Activated CD4-positive, alpha-beta T cell treated with anti-CD3 and anti-CD28 coated beads, Interleukin-2, Interleukin-4, amounts not matched to agents 100 ng/mL and 50 ng/mL, durations not matched to agents 16 hours and 8 hours (primary cell): ENCODE results near the gene SHISA8.

Source experiments
- DNase-seq: peaks from one replicate; pipeline ENCODE4 v3.0.0-alpha.2; 2020; ENCODE audit warnings: low spot score

The SHISA8 gene

DNA sequence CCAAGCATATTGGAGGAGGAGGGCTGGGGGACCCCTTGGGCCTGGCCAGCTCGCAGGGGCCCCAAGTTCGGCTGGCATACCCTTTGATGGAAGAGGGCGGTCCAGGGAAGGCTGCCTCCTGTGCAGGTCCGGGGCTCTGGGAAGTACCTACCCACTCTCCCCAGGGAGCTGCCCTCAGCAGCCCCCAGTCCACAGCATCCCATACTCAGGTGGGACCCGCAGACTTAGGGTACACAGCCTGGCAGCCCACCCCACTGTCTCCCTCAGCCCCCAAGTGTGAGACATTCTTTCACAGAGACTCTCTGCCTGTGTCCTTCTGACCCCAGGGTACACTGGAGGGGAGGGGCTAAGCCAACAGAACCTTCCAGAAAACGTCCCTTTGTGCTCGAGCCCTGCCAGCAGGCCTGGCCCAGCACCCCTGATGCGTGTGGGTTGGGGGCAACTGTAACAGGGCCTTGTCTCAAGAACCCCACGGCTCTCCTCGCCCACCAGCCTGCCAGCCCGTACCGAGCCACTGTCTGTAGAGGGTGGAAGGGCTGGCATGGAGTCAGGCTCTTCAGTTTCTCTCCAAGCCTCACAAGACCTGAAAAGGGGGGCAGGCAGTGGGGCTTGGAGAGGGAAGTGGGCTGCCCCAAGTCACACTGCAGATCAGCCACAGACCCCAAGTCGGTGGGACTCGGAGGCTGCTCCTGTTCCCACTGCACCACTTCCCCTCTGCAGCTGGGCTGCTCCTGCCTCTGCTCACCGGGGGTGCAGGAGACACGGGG is 18.7 kb upstream of the SHISA8 start:
- DNase-seq: no peak

DNA sequence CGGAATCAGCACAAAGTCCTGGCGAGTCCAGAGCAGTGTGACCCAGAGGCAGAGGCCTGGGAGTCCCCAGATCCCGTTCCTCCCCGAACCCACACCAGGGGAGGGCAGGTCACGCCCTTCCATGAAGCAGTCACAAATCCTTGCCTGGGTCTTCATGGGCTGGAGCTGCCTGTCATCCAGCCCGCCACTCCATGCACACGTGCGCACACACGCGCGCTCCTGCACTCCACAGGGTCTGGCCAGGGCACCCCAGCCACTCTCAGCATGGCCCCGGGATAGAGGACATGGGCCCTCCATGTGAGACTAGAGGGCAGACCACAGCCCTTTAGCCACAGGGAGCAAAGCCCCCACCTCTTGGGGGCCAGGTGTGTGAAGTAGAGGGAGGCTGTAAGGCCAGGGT is 17.5 kb upstream of the SHISA8 start:
- DNase-seq: no peak

DNA sequence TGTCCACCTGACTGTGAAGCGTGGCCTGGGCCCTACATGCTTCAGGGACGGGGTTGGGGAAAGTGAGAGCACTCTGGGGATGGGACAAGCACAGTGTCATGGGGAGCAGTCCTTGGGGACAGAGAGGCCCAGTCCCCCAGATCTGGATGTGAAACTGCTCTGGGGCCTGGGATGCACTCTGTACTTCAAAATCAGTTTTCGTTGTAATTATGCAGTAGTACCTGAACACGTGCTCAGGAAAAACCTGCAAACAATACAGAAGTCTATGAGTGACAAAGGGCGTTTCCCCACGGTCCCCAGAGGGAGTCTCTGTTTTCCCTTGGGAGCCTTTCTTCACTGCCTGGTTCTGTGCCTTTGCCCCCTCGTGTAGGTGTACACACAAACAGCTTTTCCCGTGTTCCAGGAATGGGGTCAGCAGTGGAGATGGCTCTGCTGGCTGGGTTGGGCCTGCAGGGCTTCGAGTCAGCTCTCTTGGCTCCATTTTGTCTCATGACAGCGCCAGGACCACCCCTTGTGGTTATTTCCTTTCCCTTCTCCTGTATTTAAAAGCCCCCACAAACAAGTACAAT is 16.9 kb upstream of the SHISA8 start:
- DNase-seq: no peak

DNA sequence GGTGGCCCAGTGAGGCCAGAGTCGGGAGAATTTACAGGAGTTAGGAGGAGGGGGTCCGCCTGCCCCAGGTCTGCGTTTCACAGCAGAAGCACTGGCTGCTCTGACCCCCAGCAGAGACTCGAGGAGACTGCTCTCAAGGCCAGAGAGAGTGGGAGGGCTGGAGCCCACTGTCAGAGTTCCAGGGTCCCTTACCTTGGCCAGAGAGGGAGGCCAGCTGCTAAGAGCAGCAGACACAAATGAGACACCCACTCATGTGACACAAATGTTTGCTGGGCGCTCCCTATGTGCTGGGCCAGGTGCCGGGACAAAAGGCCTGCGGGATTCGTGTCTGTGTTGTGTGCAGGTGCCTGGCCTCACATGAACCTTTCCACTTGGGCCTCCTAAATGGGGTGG is 14.5 kb upstream of the SHISA8 start:
- DNase-seq: no peak

DNA sequence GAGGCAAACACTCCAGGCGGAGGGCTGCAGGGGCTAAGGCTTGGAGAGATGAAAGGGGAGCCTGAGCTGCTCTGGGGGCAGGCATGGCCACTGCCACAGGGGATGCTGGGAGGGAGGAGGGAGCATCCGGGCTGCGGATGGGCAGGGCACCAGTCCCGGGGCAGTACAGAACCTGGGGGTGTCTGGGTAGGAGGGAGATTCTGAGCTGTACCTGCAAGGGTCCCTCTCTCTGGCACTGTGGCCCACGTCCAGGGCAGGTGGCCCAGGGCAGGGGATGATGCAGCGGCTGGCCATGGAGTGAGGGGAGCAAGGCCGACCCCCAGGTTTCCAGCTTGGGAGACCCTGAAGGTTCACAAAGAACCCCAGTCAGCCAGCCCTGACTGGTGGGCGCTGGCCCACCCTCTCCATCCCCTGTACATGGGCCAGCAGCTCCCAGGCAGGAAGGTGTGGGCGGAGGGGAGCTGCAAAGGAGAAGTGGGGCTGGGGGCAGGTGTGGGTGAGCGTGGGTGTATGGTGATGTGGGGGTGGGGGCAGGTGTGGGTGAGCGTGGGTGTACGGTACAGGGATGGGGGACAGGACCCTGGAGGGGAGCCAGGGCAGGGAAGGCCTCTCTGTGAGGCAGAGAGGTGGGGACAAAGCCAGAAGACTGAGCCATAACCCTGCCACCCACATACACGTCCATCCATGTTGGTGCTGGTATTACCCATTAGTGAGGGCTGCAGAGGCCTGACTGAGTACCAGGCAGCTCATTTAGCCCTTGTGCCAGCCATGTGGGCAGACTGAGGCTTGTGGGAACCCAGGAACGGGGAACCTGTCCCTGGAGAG is 13.9 kb upstream of the SHISA8 start:
- no peak for DNase-seq

DNA sequence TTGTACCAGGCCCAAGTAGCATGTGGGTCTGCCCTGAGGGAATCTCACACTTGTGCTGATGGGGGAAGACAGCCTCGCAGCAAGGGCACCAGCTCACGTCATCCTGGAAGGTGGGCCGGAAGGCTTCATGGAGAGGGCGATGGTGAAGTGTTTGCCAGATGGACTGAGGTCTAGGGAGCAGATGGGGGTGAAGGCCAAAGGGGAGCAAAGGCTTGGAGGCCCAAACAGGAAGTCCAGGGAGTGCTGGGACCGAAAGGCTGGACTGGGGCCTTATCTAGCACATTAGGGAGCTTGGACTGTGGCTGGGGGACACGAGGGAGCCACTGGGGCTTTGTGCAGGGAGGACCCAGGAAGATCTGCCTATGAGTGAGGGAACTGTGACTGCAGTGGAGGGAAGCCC is 12.9 kb upstream of the SHISA8 start:
- no peak for DNase-seq

DNA sequence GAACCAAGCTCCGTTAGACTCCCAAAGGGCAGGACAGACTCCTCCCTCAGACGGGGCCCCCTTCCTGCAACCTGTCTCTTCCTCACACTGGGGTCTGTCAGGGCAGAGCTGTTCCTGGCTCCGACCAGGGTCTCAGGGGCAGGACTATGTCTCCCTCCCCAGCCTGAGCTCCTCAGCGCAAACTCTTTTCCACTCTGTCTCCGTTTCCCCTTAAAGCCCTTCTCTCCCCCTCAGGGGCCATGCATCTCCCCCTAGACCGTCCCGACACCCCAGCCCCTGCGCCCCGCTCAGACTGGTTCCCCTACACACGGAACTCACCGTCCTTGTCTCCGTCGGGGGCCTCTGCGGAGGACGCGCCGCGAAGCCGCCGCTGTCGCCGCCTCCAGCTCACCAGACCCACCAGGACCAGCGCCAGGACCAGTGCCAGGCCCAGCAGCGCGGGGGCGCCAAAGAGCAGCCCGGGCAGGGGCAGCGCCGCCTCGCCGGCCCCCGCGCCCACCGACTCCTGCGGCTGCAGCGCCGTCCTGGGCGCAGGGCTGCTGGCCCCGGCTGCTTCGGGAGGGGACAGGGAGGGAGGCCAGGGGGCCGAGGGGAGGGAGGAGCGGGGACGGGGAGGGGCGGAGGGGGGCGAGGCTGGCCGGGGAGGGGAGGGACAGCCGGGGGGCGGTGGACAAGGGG is 11.0 kb upstream of the SHISA8 start:
- peak; percentile 63 for DNase-seq

DNA sequence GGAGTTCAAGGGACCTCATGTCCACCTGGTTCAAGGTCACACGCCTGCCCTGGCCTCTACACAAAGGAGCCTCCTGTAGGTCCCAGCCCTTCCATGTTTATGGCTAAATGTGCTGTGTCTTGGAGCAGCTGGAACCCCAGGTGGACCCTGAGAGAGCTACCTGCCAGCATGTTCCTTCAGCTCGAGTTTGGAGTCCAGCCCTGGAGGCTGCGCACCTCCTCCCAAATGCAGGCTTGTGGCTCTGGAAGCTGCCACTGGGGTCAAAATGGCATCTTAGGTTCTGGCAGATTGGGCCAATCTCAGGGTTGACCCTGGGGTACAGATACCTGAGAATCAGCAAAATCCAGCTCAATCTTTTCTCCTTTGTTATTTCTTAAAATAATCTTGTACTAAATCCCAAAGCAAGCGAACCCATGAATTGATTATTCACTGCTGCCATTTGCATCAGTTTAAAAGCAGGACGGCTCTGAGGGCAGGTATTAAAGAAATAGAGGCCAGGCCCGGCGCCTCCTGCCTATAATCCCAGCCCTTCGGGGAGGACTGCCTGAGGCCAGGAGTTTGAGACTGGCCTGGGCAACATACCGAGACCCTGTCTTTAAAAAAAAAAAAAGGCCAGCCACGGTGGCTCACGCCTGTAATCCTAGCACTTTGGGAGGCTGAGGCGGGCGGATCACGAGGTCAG is 8.9 kb upstream of the SHISA8 start:
- no peak for DNase-seq

DNA sequence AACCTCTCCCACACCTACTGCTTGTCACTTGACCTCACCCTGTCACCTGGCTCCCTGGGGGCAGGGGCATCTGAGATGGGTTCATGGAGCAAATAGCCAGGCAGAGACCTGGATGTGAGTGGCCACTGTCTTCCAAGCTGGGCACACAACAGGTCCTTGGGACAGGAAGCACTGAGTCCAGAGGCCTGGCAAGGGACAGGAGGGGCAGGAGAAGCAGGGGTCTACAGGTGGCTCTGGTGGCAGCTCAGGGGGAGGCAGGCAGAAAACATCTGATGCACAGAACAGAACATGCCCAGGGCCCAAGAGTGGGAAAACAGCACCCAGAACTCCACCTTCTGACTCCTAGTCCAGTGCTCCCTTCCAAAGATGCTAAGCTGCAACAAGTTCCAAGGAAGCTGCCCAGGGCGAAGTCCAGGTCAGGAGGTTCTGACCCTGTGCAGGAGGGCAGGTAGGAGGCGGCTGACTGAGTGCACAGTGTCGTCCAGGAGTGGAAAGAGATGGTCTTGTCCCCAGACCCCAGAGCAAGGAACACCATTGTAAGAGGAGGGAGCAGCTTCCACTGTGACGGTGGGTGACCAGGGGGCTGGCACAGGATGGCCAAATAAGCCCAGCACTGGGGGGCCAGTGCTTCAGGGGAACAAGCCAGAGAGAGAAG is 8.2 kb upstream of the SHISA8 start:
- DNase-seq: no peak

DNA sequence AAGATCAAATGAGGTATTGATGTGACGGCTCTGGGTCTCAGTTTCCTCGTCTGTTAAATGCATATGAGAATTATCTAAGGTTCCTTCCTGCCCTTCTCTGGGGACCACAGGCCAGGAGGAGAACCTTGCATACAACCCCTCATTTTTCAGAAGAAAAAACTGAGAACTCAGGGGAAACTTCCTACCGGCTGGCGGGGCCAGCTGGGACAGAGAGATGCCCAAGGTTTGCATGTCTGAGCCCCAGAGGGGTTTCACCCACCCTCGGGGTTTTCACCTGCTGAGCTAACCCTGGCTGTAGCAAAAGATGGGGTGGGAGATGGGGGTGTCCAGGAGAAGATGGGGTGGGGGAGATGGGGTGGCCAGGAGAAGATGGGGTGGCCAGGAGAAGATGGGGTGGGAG is 7.5 kb upstream of the SHISA8 start:
- no peak for DNase-seq

DNA sequence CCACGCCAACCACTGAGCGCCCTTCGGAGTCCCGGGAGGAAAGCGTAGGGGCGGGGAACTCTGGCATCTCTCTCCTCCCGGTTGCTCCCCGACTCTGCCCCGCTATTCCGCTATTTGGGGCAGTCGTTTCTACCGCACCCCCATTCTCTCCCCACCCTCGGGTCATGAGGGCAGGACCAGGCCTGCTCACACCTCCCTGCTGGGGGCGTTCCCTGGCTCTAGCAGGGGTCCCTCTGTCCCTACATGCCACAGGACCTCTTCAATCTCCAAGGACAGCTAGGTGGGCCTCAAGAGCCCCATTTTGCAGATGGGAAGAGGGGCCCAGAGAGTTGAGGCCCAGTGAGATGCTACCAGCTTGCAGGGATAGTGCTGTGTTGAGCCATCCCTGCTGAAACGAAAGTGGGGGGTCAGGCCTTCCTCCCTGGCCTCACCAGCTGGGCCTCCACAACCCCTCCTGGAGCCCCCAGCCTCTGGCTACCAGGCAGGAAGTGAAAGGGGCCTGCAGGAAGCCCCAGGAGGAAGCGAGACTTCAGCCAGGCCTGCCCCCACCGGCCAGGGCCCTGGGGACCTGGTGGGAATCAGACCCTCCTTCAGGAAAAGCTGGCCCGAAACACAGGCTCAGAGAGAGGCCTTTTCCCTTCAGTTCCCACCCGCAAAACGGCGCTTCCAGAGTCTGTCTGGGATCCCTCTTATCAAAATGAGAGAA is 5.5 kb upstream of the SHISA8 start:
- DNase-seq: no peak

DNA sequence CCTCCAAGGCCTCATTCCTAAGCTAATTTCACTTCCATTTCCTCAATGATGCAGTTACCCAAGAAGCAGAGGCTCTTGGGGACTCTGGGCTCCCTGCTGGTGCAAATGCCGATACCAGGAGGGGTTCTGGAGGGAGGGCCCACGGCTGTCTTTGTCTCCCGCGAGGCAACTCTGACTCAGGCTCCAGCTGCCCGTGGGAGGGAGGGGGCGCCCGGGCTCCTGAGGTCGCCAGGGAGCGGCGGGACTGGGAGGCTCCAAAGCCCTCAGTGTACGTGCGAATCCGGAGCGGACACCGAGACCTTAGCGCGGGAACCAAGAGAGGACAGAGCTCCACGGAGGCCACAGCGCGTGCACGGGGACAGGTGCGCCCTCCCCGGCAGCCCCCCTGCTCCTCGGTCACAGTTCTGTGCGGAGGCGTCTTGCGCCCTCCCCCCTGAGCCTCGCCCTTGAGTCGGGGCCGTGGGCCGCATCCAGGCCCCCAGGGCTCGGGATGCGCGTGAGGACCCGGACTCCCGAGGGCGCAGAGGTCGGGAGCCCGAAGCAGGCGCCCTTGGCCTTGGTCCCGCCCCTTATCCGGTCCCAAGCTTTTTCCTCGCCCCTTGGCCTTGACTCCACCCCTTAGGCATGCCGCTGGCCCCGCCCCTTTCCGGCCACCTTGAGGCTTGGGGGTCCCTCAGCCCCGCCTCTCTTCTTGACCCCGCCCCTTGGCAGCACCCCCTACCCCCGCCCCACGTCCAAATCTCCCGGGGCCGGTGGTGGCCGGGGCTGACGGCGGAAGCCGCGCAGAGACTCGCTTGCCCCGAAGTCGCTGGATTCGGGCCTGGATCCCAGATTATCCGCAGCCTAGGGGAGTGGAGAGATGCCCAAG is 4.7 kb upstream of the SHISA8 start:
- peak; percentile 31 for DNase-seq

DNA sequence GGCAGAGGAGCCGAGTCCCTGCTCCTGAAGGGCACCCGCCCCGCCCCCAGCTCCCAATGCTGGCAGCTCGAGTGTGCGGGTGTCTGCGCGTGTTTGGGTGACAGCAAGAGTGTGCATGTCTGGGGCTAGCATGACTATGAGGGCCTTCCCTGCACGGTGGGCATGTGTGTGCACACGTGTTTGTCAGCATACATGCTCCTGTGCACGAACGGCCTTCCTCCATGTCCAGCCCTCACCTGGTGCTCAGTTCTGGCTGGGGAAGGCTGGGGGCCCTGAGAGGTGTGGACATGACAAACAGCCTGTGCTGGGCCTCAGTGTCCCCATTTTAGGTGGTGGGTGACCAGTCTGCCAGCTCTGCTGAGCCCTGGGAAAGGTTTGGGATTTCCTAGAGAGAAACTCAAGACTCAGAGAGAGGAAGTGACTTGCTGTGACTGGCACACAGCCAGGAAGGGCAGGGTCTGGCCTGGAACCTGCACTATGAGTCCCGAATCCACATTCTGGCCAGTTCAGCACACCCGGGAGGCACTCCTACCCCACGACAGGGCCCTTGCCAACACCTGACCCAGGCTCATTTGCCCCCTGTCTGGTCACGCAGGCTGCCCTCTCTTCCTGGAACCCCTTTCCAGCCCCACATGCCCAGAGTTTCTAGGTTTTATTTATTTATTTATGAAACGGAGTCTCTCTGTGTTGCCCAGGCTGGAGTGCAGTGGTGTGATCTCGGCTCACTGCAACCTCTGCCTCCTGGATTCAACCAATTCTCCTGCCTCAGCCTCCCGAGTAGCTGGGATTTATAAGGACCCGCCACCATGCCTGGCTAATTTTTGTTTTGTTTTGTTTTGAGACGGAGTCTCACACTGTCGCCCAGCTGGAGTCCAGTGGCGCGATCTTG is 3.3 kb upstream of the SHISA8 start:
- DNase-seq: no peak

DNA sequence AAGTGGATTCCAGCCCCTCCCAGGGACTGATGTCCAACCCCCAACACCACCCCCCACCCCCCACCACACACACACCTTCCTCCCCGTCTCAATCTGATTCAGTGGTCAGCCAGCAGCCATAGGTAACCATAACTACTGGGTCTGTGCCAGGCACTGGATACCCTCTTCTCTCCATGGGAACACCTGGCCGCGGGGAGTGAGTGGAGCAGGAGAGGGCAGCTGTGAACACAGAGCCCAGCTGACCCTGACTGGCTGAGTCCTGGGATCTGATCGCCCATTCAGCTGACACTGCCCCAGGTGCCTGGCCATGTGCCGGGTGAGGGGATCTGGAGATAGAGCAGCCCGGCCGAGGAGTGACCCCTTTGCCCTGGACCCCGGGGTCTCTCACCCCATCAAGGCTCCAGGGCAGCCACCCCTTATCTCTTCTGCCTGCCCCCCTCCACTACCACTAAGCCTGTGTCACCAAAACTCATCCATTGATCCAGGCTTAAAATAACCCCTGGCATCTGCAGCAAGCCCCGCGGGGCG is 2.6 kb upstream of the SHISA8 start:
- DNase-seq: no peak

DNA sequence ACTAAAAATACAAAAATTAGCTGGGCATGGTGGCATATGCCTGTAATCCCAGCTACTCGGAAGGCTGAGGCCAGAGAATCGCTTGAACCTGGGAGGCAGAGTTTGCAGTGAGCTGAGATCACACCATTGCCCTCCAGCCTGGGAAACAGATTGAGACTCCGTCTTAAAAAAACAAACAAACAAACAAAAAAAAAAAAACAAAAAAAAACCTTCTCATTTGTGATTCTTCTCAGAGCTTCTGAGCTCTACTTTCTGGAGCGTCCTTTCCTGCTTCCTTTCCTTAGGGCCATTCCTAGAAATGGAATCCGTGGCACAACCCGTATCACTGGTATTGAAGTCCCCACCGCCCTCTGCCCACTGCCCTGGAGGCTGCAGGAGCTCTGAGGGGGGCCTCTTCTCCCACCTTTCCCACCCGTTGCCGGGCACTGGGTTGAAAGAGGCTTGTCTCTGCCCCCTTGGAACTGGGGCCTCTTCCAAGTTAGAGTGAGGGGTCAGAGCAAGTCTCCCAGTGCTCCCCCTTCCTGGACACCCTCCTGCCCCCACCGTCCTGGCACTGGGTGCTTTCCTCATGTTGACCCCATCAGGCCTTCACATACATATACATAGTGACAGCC is 2.0 kb upstream of the SHISA8 start:
- DNase-seq: no peak

DNA sequence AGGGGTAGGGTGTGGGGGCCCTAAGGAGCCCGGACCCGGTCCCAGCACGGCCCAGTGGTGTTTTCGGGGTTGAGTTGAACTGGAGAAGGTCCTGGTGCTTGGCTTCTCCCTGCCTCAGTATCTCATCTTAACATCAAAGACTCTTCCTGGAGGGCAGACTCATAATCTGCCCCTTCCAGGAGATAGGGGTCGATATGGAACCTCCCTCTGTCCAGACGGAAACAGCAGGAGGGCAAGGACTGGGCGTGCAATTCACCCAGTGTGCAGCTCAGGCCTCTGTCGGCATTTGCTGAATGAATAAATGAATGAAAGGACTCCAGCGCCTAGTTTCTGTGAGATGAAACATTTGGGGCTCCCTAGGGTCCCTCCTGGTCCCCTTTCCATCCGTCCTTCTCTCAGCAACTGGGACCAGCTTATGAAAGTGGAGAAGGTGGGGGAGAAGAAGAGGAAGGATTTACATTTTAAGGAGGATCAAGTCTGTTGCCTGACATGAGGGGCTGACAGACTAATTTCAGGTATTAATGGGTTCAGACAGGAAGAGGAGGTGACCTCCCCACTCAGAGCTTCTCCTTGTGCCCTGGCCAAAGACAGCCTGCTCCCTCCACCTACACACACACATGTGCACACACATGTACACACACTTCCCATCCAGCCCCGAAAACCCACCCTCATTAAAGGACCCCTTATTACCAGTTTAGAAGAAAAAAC is 1.1 kb upstream of the SHISA8 start:
- no peak for DNase-seq

DNA sequence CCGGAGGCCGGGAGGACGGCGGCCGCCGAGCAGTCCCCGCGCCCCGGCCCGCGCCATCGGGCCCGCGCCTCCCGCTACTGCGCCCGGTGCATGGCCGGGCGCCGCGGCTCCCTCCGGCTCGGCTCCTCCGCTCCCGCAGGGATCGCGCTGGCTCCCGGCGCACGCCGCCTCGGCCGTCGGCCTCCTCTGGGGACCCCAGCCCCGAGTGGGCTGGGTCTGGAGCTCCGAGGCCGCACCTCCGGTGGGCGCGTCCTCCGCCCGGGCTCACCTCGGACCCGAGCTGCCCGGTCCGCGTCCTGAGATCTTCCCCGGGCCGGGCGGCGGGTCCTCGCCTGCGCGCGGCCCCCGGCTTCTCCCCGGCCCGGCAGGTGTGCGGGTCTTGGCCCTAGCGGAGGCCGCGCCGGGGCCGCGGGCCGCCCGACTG is 251 bp downstream of the SHISA8 start:
- no peak for DNase-seq
